ENCODE results near the gene RASSF7. TPM values are rescaled to one million over a fixed set of nuclear protein-coding genes. Genes with fewer than 3 reads are reported as not detected.

RASSF7 gene
- total and polyA plus RNA-seq, 10 of the 15 experiments (the other 5 are each of a cell fraction or from before 2014, with no cell fraction given), result 0.39 to 29.7 (median 13.2) TPM

DNA sequence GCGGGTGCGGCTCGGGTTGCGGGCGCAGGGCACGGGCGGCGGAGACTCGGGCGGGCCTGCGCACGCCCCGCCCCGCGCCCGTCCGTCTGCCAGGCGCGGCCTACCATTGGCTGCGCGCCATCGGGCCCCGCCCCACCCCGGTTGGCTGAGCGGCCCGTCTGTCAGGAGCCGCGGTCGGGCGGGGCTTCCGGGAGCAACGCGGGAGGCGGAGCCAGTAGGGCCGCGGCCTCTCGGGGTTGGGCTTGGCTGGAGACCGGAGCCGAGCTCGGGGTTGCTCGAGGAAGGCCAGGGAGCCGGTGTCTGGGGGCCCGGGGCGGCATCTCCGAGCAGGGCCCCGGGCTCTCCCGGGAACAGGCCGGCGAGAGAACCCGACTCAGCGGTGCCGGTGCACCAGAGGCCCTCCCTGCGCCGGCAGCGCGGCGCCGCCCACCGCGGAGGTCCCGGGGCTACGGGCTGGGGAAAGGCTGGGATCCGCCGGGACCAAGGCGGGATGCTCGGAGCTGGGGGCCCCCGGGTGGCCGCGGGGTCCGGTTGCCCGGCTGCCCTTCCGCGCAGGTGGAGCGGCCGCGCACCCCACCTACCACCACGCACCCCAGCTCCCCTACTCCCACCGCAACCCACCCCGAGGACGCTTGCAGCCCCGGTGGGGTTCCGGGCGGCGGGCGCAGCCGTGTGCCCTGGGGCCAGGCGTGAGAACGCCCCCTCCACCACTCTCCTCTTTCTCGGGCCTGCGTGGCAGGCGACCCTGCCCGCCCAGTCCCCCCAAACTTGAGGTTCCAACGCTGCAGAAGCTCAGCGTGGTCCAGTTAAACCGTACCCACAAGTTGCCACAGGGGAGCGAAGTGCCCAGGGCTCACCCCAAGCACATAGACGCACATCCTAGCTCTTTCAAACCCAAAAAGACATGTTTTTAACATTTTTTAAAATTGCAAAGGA is 25.0 kb upstream of the RASSF7 start, which contains the start of gene HRAS (continued):
- TF ChIP-seq STAT3 (IDR thresholded peaks at IDR 0.05; ENCODE audit: low read depth, low read length), result no peak
- TF ChIP-seq, protein P1, sequence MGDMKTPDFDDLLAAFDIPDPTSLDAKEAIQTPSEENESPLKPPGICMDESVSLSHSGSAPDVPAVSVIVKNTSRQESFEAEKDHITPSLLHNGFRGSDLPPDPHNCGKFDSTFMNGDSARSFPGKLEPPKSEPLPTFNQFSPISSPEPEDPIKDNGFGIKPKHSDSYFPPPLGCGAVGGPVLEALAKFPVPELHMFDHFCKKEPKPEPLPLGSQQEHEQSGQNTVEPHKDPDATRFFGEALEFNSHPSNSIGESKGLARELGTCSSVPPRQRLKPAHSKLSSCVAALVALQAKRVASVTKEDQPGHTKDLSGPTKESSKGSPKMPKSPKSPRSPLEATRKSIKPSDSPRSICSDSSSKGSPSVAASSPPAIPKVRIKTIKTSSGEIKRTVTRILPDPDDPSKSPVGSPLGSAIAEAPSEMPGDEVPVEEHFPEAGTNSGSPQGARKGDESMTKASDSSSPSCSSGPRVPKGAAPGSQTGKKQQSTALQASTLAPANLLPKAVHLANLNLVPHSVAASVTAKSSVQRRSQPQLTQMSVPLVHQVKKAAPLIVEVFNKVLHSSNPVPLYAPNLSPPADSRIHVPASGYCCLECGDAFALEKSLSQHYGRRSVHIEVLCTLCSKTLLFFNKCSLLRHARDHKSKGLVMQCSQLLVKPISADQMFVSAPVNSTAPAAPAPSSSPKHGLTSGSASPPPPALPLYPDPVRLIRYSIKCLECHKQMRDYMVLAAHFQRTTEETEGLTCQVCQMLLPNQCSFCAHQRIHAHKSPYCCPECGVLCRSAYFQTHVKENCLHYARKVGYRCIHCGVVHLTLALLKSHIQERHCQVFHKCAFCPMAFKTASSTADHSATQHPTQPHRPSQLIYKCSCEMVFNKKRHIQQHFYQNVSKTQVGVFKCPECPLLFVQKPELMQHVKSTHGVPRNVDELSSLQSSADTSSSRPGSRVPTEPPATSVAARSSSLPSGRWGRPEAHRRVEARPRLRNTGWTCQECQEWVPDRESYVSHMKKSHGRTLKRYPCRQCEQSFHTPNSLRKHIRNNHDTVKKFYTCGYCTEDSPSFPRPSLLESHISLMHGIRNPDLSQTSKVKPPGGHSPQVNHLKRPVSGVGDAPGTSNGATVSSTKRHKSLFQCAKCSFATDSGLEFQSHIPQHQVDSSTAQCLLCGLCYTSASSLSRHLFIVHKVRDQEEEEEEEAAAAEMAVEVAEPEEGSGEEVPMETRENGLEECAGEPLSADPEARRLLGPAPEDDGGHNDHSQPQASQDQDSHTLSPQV (IDR thresholded peaks at IDR 0.05), result no peak
- TF ChIP-seq CBX5 (IDR thresholded peaks at IDR 0.05; ENCODE audit: low read depth), result no peak
- no peak for TF ChIP-seq ESRRA (IDR thresholded peaks at IDR 0.05; ENCODE audit: low read length)
- no peak for TF ChIP-seq RFX5 (IDR thresholded peaks at IDR 0.05; ENCODE audit: low read depth, low read length)
- TF ChIP-seq SUPT20H (IDR thresholded peaks at IDR 0.05; ENCODE audit: borderline replicate concordance, control insufficient read depth, low read depth, low read length), result no peak
- no peak for TF ChIP-seq RB1 (IDR thresholded peaks at IDR 0.05; ENCODE audit: borderline replicate concordance)
- TF ChIP-seq, protein P2, sequence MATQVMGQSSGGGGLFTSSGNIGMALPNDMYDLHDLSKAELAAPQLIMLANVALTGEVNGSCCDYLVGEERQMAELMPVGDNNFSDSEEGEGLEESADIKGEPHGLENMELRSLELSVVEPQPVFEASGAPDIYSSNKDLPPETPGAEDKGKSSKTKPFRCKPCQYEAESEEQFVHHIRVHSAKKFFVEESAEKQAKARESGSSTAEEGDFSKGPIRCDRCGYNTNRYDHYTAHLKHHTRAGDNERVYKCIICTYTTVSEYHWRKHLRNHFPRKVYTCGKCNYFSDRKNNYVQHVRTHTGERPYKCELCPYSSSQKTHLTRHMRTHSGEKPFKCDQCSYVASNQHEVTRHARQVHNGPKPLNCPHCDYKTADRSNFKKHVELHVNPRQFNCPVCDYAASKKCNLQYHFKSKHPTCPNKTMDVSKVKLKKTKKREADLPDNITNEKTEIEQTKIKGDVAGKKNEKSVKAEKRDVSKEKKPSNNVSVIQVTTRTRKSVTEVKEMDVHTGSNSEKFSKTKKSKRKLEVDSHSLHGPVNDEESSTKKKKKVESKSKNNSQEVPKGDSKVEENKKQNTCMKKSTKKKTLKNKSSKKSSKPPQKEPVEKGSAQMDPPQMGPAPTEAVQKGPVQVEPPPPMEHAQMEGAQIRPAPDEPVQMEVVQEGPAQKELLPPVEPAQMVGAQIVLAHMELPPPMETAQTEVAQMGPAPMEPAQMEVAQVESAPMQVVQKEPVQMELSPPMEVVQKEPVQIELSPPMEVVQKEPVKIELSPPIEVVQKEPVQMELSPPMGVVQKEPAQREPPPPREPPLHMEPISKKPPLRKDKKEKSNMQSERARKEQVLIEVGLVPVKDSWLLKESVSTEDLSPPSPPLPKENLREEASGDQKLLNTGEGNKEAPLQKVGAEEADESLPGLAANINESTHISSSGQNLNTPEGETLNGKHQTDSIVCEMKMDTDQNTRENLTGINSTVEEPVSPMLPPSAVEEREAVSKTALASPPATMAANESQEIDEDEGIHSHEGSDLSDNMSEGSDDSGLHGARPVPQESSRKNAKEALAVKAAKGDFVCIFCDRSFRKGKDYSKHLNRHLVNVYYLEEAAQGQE (IDR thresholded peaks at IDR 0.05; ENCODE audit: low read depth, low read length), result no peak
- TF ChIP-seq, protein P3, sequence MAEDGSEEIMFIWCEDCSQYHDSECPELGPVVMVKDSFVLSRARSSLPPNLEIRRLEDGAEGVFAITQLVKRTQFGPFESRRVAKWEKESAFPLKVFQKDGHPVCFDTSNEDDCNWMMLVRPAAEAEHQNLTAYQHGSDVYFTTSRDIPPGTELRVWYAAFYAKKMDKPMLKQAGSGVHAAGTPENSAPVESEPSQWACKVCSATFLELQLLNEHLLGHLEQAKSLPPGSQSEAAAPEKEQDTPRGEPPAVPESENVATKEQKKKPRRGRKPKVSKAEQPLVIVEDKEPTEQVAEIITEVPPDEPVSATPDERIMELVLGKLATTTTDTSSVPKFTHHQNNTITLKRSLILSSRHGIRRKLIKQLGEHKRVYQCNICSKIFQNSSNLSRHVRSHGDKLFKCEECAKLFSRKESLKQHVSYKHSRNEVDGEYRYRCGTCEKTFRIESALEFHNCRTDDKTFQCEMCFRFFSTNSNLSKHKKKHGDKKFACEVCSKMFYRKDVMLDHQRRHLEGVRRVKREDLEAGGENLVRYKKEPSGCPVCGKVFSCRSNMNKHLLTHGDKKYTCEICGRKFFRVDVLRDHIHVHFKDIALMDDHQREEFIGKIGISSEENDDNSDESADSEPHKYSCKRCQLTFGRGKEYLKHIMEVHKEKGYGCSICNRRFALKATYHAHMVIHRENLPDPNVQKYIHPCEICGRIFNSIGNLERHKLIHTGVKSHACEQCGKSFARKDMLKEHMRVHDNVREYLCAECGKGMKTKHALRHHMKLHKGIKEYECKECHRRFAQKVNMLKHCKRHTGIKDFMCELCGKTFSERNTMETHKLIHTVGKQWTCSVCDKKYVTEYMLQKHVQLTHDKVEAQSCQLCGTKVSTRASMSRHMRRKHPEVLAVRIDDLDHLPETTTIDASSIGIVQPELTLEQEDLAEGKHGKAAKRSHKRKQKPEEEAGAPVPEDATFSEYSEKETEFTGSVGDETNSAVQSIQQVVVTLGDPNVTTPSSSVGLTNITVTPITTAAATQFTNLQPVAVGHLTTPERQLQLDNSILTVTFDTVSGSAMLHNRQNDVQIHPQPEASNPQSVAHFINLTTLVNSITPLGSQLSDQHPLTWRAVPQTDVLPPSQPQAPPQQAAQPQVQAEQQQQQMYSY (CRISPR knock-in tag; IDR thresholded peaks at IDR 0.05), result no peak
- TF ChIP-seq CHD4 (IDR thresholded peaks at IDR 0.05), result no peak
- no peak for TF ChIP-seq RBBP5 (conservative IDR thresholded peaks at IDR 0.05)
- no peak for TF ChIP-seq SIX5 (IDR thresholded peaks at IDR 0.05; ENCODE audit: low read depth, low read length, severe bottlenecking)
- peak; percentile 61; the same call in 1 of the 2 replicates for TF ChIP-seq ZNF207 (IDR thresholded peaks at IDR 0.05; ENCODE audit: borderline replicate concordance)
- TF ChIP-seq ZNF384 (IDR thresholded peaks at IDR 0.05; ENCODE audit: borderline replicate concordance, low read depth, low read length), result no peak
- TF ChIP-seq, protein P4, sequence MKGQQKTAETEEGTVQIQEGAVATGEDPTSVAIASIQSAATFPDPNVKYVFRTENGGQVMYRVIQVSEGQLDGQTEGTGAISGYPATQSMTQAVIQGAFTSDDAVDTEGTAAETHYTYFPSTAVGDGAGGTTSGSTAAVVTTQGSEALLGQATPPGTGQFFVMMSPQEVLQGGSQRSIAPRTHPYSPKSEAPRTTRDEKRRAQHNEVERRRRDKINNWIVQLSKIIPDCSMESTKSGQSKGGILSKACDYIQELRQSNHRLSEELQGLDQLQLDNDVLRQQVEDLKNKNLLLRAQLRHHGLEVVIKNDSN (IDR thresholded peaks at IDR 0.05; ENCODE audit: borderline replicate concordance, extremely low read length, insufficient read depth, low read depth, low read length), result no peak
- TF ChIP-seq FOXM1 (IDR thresholded peaks at IDR 0.05; ENCODE audit: low read depth, low read length), result no peak

Measured in GM12878 (cell line).